Spleen (tissue), 11 donors: ENCODE results near the gene GRP. TPM values are rescaled to one million over a fixed set of nuclear protein-coding genes. Genes with fewer than 3 reads are reported as not detected.

Experiments
- DNase-seq: peaks from one replicate; pipeline ENCODE4 v3.0.0-alpha.2; 2020
- H3K27ac ChIP-seq, 8 donors: fragments of 200-600 bp; sonication (generic) in 7 of 8; 1 replicate in 4 of 8; 2 replicates in 4 of 8; pipeline versions ENCODE4 v1.5.0 to v1.8.0; 2016 to 2021; ENCODE audit warnings: inconsistent platforms in 4 of 8, mild to moderate bottlenecking in 4 of 8, moderate library complexity in 1 of 8
- H3K27me3 ChIP-seq, 7 donors: fragments of 200-600 bp; sonication (generic) in 6 of 7; replicated peaks in 1 of 7; 1 replicate in 4 of 7; 2 replicates in 3 of 7; pipeline versions ENCODE4 v1.5.0 to v1.8.0; 2016 to 2021; ENCODE audit warnings: inconsistent platforms in 3 of 7, mild to moderate bottlenecking in 1 of 7
- H3K36me3 ChIP-seq, 6 donors: fragments of 200-600 bp; sonication (generic) in 5 of 6; 1 replicate in 4 of 6; 2 replicates in 2 of 6; pipeline versions ENCODE4 v1.5.0 to v1.8.0; 2016 to 2021; ENCODE audit warnings: inconsistent platforms in 2 of 6
- H3K4me1 ChIP-seq, 6 donors: fragments of 200-600 bp; sonication (generic) in 5 of 6; 1 replicate in 3 of 6; 2 replicates in 3 of 6; pipeline versions ENCODE4 v1.5.0 to v1.8.0; 2016 to 2021; ENCODE audit warnings: inconsistent platforms in 3 of 6
- H3K4me3 ChIP-seq, 8 donors: fragments of 200-600 bp; sonication (generic) in 7 of 8; 1 replicate in 4 of 8; 2 replicates in 4 of 8; pipeline versions ENCODE4 v1.5.0 to v1.8.0; 2016 to 2021; ENCODE audit warnings: inconsistent platforms in 4 of 8, mild to moderate bottlenecking in 4 of 8, moderate library complexity in 2 of 8
- H3K9me3 ChIP-seq, 8 donors: fragments of 200-600 bp; sonication (generic) in 7 of 8; 1 replicate in 4 of 8; 2 replicates in 4 of 8; pipeline versions ENCODE4 v1.5.0 to v1.8.0; 2016 to 2021; ENCODE audit warnings: inconsistent platforms in 4 of 8
- CTCF ChIP-seq, 11 experiments: fragments of 200-600 bp in 7 of 11; fragments of 450-650 bp in 4 of 11; sonication (generic) in 4 of 11; IDR thresholded peaks in 8 of 11; conservative IDR thresholded peaks in 3 of 11; 1 replicate in 7 of 11; 2 replicates in 4 of 11; pipeline versions ENCODE4 v1.4.0 to v1.8.0; 2016 to 2021; ENCODE audit warnings: antibody characterized with exemption in 11 of 11, inconsistent platforms in 4 of 11, mild to moderate bottlenecking in 1 of 11
- POLR2A ChIP-seq, 3 donors: fragments of 450-650 bp; IDR thresholded peaks; one replicate each; pipeline ENCODE4 v1.5.1; 2017; ENCODE audit warnings: antibody characterized with exemption in 3 of 3, mild to moderate bottlenecking in 1 of 3
- POLR2AphosphoS5 ChIP-seq, 3 donors: sonication (generic); formaldehyde crosslinking; IDR thresholded peaks; one replicate each; pipeline ENCODE4 v1.5.1; 2017; ENCODE audit warnings: antibody characterized with exemption in 3 of 3
- WGBS, 5 donors: extraction: QIAGEN DNeasy Blood & Tissue Kit in 3 of 5; methylation state at CpG; one replicate each; pipeline versions ENCODE4 v1.1.5 to v1.1.7; 2013 to 2018; 5-methylcytosine and 5-hydroxymethylcytosine counted together
- intact Hi-C: fragments of 100-400 bp; cut with DNase I; formaldehyde crosslinking; loops from one replicate; pipeline ENCODE4 v1.15.0; 2023; ENCODE audit warnings: low total_unique reads
- polyA plus RNA-seq, 3 donors: library from polyadenylated mRNA; stranded (reverse); fragments of 200-250 nt; gene quantifications; one replicate each; pipeline ENCODE4 v1.2.1, GENCODE V29; 2013
- total RNA-seq, 7 donors: library from RNA; depleted of rRNA in 3 of 7; stranded (reverse); fragments of >200 nt in 3 of 7; fragmentation: NEBNext Ultra II Directional in 4 of 7; extraction: Animal tissue kit (Norgen Biotek cat#: 25700) in 4 of 7; gene quantifications; one replicate each; pipeline versions ENCODE4 v1.1.0 to v1.2.1, GENCODE V29; 2016 to 2021
- donor health status: healthy with polysubstance abuse.
- donor health status: DM: no; HTN: no; CAD: no; lungs with moderate emphysema.
- donor health status: DM: no; HTN: no; CAD: no.
- donor health status: Bipolar disorder and iron deficiency.
- donor health status: healthy.
- donor health status: DM: no; HTN: no; CAD: no.
- donor health status: DM: yes; HTN: yes; CAD: no.

Gene GRP
- total and polyA plus RNA-seq, 10 donors: not detected

- peaks cover 10 to 26% (median 24%) of the 10 kb centered on the region in 6 donors for H3K4me1 ChIP-seq
These were observed 55.5 kb downstream of the GRP start for GRCh38 chr18:59275406-59275949.

DNA sequence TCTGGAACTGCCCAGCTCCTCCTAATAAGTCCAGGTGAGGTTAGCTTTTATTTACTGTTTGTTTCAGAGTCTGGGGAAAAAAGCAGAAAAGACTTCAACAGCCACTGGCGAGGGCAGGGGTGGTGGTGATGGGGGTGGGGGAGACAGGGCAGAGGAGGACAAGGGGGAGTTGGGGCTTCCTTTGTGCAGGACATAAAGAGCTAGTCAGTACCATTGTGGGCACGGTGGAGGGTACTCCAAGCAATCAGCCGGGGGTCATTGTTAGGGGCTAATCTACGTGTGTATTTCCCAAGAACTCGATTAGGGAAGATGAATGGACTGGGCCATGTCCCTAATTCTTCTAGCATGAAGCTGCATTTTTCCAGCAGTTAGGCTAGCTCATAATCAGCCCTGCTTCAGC is 56.1 kb downstream of the GRP start:
- TF ChIP-seq CTCF (IDR thresholded peaks at IDR 0.05 in 8 of 11, conservative IDR thresholded peaks at IDR 0.05 in 3 of 11) (no peak), POLR2AphosphoS5 (IDR thresholded peaks at IDR 0.05) (no peak), POLR2A (IDR thresholded peaks at IDR 0.05) (no peak)
- intact Hi-C loops: no loop called here
- H3K36me3 ChIP-seq: no peaks in the 10 kb centered on the region

More at GRCh38 chr18:59275406-59275949, 55.5 kb downstream of the GRP start:
- 13 to 26% (median 17%) methylated on average over 6 of the region's 6 CpGs for WGBS, 5 donors
- no peak for DNase-seq
- Histone ChIP-seq H3K27ac (no peak overlapping the region), H3K36me3 (no peaks in the 10 kb centered on the region), H3K4me3 (no peak overlapping the region), H3K9me3 (no peaks in the 10 kb centered on the region), H3K27me3 (peaks cover 19 to 99% (median 70%) of the 10 kb centered on the region in 7 donors)
- no peak for TF ChIP-seq POLR2AphosphoS5 (IDR thresholded peaks at IDR 0.05)
- TF ChIP-seq POLR2A (IDR thresholded peaks at IDR 0.05): no peak
- TF ChIP-seq CTCF (IDR thresholded peaks at IDR 0.05 in 8 of 11, conservative IDR thresholded peaks at IDR 0.05 in 3 of 11): no peak
- intact Hi-C loops: no loop called here

DNA sequence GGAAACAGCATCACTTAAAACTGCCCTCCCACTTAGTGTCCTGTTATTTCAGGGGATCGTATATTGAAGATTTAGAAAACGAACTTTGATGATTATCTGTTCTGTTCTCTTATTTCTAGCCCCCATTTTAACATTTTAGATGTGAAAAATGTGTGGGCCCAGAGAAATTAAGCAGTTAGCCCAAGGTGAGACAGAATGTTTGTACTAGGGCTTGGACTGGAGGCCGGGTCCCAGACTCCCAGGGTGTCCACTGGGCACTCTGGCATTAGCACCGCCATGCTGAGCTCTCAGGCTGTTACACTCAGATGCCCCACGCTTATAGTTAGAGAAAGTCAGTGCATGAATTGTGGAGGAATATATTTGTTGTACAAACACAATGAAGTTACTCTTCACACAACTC is 58.8 kb downstream of the GRP start:
- Histone ChIP-seq H3K36me3 (no peaks in the 10 kb centered on the region), H3K27me3 (peaks cover 2 to 95% (median 37%) of the 10 kb centered on the region in 7 donors), H3K27ac (no peak overlapping the region), H3K9me3 (no peaks in the 10 kb centered on the region), H3K4me3 (no peak overlapping the region), H3K4me1 (peaks cover 0 to 6% (median 3%) of the 10 kb centered on the region in 6 donors)
- no peak for TF ChIP-seq POLR2A (IDR thresholded peaks at IDR 0.05)
- TF ChIP-seq POLR2AphosphoS5 (IDR thresholded peaks at IDR 0.05): no peak
- no peak for TF ChIP-seq CTCF (IDR thresholded peaks at IDR 0.05 in 8 of 11, conservative IDR thresholded peaks at IDR 0.05 in 3 of 11)
- 55 to 75% (median 72%) methylated on average over 5 of the region's 5 CpGs for WGBS, 5 donors
- DNase-seq: no peak
- intact Hi-C loops: no loop called here

More for the DNA sequence above, 56.1 kb downstream of the GRP start:
- H3K4me1 ChIP-seq: peaks cover 10 to 26% (median 24%) of the 10 kb centered on the region in 6 donors
- H3K27ac ChIP-seq: no peak overlapping the region
- H3K27me3 ChIP-seq: peaks cover 19 to 98% (median 64%) of the 10 kb centered on the region in 7 donors
- 22 to 35% (median 27%) methylated on average over 5 of the region's 5 CpGs for WGBS, 5 donors
- no peak for DNase-seq
- H3K9me3 ChIP-seq: no peaks in the 10 kb centered on the region
- no peak overlapping the region for H3K4me3 ChIP-seq

DNA sequence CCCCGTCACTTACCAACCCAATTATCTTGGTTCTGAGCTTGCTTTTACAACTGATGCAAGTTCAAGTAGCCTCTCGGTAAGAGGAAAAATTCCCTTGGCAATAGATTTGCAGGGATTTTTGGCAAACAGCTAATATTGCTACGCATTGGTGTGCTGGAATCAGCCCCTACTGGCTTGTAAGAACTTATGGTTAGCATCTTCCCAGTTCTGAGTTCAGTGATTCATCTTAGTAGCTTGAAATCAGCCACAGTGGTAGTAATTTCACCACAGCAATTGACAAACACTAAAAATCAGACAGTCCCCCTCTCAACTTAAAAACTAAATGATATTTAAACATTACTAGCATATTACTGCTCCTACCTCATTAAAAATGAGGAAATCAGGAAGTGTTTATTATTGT is 59.2 kb downstream of the GRP start:
- Histone ChIP-seq H3K4me3 (no peak overlapping the region), H3K27ac (no peak overlapping the region), H3K4me1 (peaks cover 0 to 2% (median 0%) of the 10 kb centered on the region in 6 donors), H3K9me3 (no peaks in the 10 kb centered on the region), H3K27me3 (peaks cover 0 to 95% (median 34%) of the 10 kb centered on the region in 7 donors), H3K36me3 (no peaks in the 10 kb centered on the region)
- intact Hi-C loops: no loop called here
- TF ChIP-seq POLR2AphosphoS5 (IDR thresholded peaks at IDR 0.05) (no peak), POLR2A (IDR thresholded peaks at IDR 0.05) (no peak), CTCF (IDR thresholded peaks at IDR 0.05 in 8 of 11, conservative IDR thresholded peaks at IDR 0.05 in 3 of 11) (no peak)
- DNase-seq: no peak
- 39 to 77% (median 66%) methylated on average over 3 of the region's 3 CpGs for WGBS, 5 donors
